ENCODE data around the gene MKS1.

MKS1 gene

DNA sequence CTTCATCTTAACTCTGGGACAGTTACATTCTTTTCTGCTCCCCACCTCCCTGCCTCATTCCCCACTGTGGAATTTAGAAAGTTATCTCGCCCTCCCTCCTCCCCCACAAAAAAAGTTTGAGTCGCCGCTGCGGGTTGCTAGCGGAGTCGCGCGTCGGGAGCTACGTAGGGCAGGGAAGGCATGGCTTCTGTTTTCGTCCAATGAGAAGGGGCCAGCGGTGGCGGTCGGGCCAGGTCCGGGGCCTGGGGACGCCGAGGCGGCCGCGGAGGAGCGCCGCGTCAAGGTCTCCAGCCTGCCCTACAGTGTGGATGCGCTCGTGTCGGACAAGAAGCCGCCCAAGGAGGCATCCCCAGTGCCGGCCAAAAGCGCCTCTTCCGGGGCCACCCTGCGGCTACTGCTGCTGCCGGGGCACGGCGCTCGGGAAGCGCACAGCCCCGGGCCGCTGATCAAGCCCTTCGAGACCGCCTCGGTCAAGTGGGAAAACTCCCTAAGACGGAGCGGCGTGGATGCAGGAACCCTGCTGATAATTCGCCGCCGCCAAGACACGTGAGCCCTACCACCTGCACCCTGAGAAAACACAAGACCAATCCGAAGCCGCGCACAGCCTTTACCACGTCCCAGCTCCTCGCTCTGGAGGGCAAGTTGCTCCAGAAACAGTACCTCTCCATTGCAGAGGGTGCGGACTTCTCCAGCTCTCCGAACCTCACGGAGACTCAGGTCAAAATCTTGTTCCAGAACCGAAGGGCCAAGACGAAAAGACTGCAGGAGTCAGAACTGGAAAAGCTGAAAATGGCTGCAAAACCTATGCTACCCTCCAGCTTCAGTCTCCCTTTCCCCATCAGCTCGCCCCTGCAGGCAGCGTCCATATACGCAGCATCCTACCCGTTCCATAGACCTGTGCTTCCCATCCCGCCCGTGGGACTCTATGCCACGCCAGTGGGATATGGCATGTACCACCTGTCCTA is 61.9 kb downstream of the MKS1 start:
- no peak for DNase-seq

Data from NCI-H226 (cell line).